Measurements from ENCODE around the gene ZBTB16.

Gene ZBTB16

DNA sequence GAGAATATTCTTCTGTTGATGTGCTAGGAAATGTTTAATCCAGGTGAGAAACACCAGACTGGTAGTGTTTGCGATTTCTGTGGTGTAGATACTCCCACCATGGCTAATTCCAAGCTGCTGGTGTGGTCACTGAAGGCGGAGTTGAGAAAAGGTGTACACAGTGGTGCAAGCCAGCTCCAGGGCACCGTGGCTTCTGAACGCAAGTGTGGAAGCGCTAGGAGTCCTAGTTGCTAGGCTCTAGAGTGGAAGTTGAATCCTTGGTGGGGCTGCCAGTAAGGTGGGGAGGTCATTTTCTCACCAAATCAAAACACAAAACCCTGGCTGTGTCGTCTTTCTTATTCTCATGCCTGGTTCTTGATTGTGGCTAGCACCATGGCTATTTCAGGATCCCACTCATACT, 61.6 kb downstream of the ZBTB16 start:
- no peak for DNase-seq (ENCODE audit: low read depth in 1 of 2, low spot score in 1 of 2)
- H3K4me3 ChIP-seq (replicated peaks; ENCODE audit: insufficient read depth, low read length), result no peak overlapping the region
- TF ChIP-seq POLR2AphosphoS5 (IDR thresholded peaks at IDR 0.05; ENCODE audit: low read depth) (no peak), GABPA (IDR thresholded peaks at IDR 0.05; ENCODE audit: low read depth) (no peak), SPI1 (IDR thresholded peaks at IDR 0.05; ENCODE audit: borderline replicate concordance, low read depth) (no peak)
- TF ChIP-seq, protein P1, sequence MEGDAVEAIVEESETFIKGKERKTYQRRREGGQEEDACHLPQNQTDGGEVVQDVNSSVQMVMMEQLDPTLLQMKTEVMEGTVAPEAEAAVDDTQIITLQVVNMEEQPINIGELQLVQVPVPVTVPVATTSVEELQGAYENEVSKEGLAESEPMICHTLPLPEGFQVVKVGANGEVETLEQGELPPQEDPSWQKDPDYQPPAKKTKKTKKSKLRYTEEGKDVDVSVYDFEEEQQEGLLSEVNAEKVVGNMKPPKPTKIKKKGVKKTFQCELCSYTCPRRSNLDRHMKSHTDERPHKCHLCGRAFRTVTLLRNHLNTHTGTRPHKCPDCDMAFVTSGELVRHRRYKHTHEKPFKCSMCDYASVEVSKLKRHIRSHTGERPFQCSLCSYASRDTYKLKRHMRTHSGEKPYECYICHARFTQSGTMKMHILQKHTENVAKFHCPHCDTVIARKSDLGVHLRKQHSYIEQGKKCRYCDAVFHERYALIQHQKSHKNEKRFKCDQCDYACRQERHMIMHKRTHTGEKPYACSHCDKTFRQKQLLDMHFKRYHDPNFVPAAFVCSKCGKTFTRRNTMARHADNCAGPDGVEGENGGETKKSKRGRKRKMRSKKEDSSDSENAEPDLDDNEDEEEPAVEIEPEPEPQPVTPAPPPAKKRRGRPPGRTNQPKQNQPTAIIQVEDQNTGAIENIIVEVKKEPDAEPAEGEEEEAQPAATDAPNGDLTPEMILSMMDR (IDR thresholded peaks at IDR 0.05; ENCODE audit: insufficient read depth, low read length), result no peak
- TF ChIP-seq, protein P2, sequence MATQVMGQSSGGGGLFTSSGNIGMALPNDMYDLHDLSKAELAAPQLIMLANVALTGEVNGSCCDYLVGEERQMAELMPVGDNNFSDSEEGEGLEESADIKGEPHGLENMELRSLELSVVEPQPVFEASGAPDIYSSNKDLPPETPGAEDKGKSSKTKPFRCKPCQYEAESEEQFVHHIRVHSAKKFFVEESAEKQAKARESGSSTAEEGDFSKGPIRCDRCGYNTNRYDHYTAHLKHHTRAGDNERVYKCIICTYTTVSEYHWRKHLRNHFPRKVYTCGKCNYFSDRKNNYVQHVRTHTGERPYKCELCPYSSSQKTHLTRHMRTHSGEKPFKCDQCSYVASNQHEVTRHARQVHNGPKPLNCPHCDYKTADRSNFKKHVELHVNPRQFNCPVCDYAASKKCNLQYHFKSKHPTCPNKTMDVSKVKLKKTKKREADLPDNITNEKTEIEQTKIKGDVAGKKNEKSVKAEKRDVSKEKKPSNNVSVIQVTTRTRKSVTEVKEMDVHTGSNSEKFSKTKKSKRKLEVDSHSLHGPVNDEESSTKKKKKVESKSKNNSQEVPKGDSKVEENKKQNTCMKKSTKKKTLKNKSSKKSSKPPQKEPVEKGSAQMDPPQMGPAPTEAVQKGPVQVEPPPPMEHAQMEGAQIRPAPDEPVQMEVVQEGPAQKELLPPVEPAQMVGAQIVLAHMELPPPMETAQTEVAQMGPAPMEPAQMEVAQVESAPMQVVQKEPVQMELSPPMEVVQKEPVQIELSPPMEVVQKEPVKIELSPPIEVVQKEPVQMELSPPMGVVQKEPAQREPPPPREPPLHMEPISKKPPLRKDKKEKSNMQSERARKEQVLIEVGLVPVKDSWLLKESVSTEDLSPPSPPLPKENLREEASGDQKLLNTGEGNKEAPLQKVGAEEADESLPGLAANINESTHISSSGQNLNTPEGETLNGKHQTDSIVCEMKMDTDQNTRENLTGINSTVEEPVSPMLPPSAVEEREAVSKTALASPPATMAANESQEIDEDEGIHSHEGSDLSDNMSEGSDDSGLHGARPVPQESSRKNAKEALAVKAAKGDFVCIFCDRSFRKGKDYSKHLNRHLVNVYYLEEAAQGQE (IDR thresholded peaks at IDR 0.05; ENCODE audit: insufficient replicate concordance, low read depth), result no peak
- H3K27ac ChIP-seq (replicated peaks), result no peak overlapping the region
- H3K27me3 ChIP-seq (ENCODE audit: insufficient read depth, poor library complexity, severe bottlenecking), result no peaks in the 10 kb centered on the region

DNA sequence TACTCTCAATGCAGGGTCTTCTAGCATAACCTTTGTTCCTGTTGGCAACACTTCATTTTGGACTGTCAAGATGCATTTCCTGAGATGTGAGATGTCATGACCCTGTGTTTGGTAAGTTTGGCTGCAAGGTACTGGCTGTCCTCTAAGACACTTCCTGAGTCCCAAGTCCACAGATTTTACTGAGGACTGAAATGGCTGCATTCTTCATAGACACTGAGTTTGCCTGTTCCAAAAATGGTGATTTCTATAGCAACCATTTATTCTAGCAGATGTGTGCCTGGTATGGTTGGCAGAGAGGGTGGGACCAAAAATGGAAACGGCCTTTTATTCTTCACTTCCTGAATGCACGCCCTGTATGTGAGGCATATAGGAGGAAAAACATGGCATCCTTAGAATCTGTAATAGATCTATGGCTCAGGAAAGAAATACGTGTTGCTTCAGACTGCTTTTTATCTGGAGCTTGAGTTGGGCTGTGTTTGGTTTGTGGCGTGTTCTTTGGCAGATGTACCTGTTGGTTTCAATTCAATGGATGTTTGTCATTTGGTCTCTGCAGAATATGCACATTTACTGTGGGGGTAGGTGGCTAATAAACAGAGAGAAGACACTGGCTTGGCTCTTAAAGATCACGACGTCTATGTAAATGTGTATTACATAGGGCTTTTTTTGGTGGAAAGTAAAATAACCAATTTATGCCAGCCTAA, 62.4 kb downstream of the ZBTB16 start:
- H3K27ac ChIP-seq (replicated peaks), result no peak overlapping the region
- H3K4me3 ChIP-seq (replicated peaks; ENCODE audit: insufficient read depth, low read length), result no peak overlapping the region
- no peak for DNase-seq (ENCODE audit: low read depth in 1 of 2, low spot score in 1 of 2)
- TF ChIP-seq, protein P2 (IDR thresholded peaks at IDR 0.05; ENCODE audit: insufficient replicate concordance, low read depth), result no peak
- TF ChIP-seq, protein P1 (IDR thresholded peaks at IDR 0.05; ENCODE audit: insufficient read depth, low read length), result no peak
- TF ChIP-seq GABPA (IDR thresholded peaks at IDR 0.05; ENCODE audit: low read depth), result no peak
- TF ChIP-seq POLR2AphosphoS5 (IDR thresholded peaks at IDR 0.05; ENCODE audit: low read depth), result no peak
- H3K27me3 ChIP-seq (ENCODE audit: insufficient read depth, poor library complexity, severe bottlenecking), result no peaks in the 10 kb centered on the region

DNA sequence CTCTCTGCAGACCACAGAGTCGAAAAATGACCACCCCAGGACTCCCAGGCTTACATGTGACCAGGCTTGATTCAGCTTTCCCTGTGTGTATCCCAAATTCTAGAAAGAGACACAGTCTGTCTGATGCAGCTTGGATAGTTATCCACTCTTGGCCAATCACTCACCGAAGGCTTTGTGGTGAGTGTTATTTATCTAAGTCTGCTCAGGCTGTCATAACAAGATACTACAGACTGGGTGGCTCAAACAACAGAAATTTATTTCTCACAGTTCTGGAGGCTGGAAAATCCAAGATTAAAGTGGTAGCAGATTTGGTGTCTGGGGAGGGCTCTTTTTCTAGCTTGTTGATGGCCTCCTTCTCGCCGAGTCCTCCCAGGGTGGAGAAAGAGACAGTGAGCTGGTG, 63.2 kb downstream of the ZBTB16 start:
- DNase-seq (ENCODE audit: low read depth in 1 of 2, low spot score in 1 of 2), result no peak
- Histone ChIP-seq H3K27ac (replicated peaks) (no peak overlapping the region), H3K4me3 (replicated peaks; ENCODE audit: insufficient read depth, low read length) (no peak overlapping the region), H3K27me3 (ENCODE audit: insufficient read depth, poor library complexity, severe bottlenecking) (no peaks in the 10 kb centered on the region)
- TF ChIP-seq, protein P2 (IDR thresholded peaks at IDR 0.05; ENCODE audit: insufficient replicate concordance, low read depth), result no peak
- TF ChIP-seq, protein P1 (IDR thresholded peaks at IDR 0.05; ENCODE audit: insufficient read depth, low read length), result no peak
- TF ChIP-seq SPI1 (IDR thresholded peaks at IDR 0.05; ENCODE audit: borderline replicate concordance, low read depth), result no peak
- no peak for TF ChIP-seq POLR2AphosphoS5 (IDR thresholded peaks at IDR 0.05; ENCODE audit: low read depth)
- no peak for TF ChIP-seq GABPA (IDR thresholded peaks at IDR 0.05; ENCODE audit: low read depth)

Measured in HL-60 (cell line).